B cell (primary cell): ENCODE results near the gene CBFB. TPM values are rescaled to one million over a fixed set of nuclear protein-coding genes. Genes with fewer than 3 reads are reported as not detected.
"Not testable (repeated sequence)": the region's sequence is repeated elsewhere in the genome, so short reads cannot be mapped to it uniquely, and the experiment has no call there.

ENCODE experiments used
- ATAC-seq: fragments of 200-7000 bp; cut with Tn5 transposase; one replicate; pipeline ENCODE4 v1.10.0; 2021; ENCODE audit warnings: low read depth, mild to moderate bottlenecking, moderate number of reproducible peaks, moderate library complexity
- CTCF ChIA-PET: fragments of 350-600 bp; sonication (Branson Sonifier 250); formaldehyde crosslinking; loops from one replicate; lab custom pipeline; 2021; ENCODE audit warnings: antibody characterized with exemption, inconsistent platforms; lab: Charles Lee
- POLR2A ChIA-PET: fragments of 350-600 bp; sonication (Branson Sonifier 250); formaldehyde crosslinking; loops from one replicate; lab custom pipeline; 2021; ENCODE audit warnings: antibody characterized with exemption; lab: Charles Lee
- DNase-seq: peaks from one replicate; pipeline ENCODE4 v3.0.0; 2013
- H2AFZ ChIP-seq: 2 replicates; pipeline ENCODE4 v1.6.1; 2012; ENCODE audit warnings: mild to moderate bottlenecking, low read depth, low read length; ENCODE audit not compliant: insufficient read depth, poor library complexity, severe bottlenecking
- H3K27ac ChIP-seq, 2 donors: 1 replicate in 1 of 2; 2 replicates in 1 of 2; pipeline ENCODE4 v1.5.1; 2012 to 2013; ENCODE audit warnings: low read length in 2 of 2, mild to moderate bottlenecking in 2 of 2, moderate library complexity in 1 of 2
- H3K27me3 ChIP-seq, 4 experiments: fragments of 200-600 bp in 1 of 4; sonication (generic) in 1 of 4; replicated peaks in 1 of 4; 1 replicate in 2 of 4; 2 replicates in 2 of 4; pipeline versions ENCODE4 v1.6.1 to v1.7.0; 2013 to 2016; ENCODE audit warnings: low read length in 3 of 4, mild to moderate bottlenecking in 2 of 4, mixed read lengths in 1 of 4, moderate library complexity in 1 of 4; ENCODE audit not compliant: insufficient read depth in 4 of 4, control insufficient read depth in 3 of 4; ENCODE audit errors: control extremely low read depth in 1 of 4
- H3K36me3 ChIP-seq, 2 experiments: replicated peaks in 1 of 2; 1 replicate in 1 of 2; 2 replicates in 1 of 2; pipeline versions ENCODE4 v1.6.1 to v1.7.1; 2013; ENCODE audit warnings: low read length in 1 of 2; ENCODE audit not compliant: insufficient read depth in 2 of 2, control insufficient read depth in 1 of 2; ENCODE audit errors: control extremely low read depth in 1 of 2, extremely low read depth in 1 of 2
- H3K4me1 ChIP-seq, 2 donors: fragments of 200-600 bp in 1 of 2; sonication (generic) in 1 of 2; 1 replicate in 1 of 2; 2 replicates in 1 of 2; pipeline versions ENCODE4 v1.5.1 to v1.6.1; 2013 to 2017; ENCODE audit warnings: low read length in 2 of 2; ENCODE audit not compliant: control insufficient read depth in 2 of 2, insufficient read depth in 2 of 2
- H3K4me2 ChIP-seq: replicated peaks from 2 replicates; pipeline ENCODE3; 2012; ENCODE audit warnings: mild to moderate bottlenecking, low read depth, low read length; ENCODE audit not compliant: poor library complexity, severe bottlenecking
- H3K4me3 ChIP-seq, 5 experiments: fragments of 200-600 bp in 1 of 5; sonication (generic) in 1 of 5; 1 replicate in 3 of 5; 2 replicates in 2 of 5; pipeline versions ENCODE4 v1.5.1 to v1.7.0; 2011 to 2016; ENCODE audit warnings: low read length in 4 of 5, mild to moderate bottlenecking in 4 of 5, low read depth in 2 of 5, control low read depth in 1 of 5, moderate library complexity in 1 of 5; ENCODE audit not compliant: insufficient read depth in 1 of 5; ENCODE audit errors: control extremely low read depth in 1 of 5, extremely low read depth in 1 of 5
- H3K79me2 ChIP-seq: fragments of 200-600 bp; sonication (generic); one replicate; pipeline ENCODE4 v1.6.0; 2016; ENCODE audit warnings: low read length; ENCODE audit not compliant: control insufficient read depth, insufficient read depth
- H3K9ac ChIP-seq: fragments of 200-600 bp; sonication (generic); 2 replicates; pipeline ENCODE4 v1.6.1; 2017; ENCODE audit warnings: mild to moderate bottlenecking, low read length, moderate library complexity
- H3K9me3 ChIP-seq, 3 donors: one replicate each; pipeline versions ENCODE4 v1.6.1 to v1.7.1; 2013; ENCODE audit warnings: low read length in 2 of 3; ENCODE audit not compliant: control insufficient read depth in 2 of 3, insufficient read depth in 1 of 3; ENCODE audit errors: control extremely low read depth in 1 of 3
- H4K20me1 ChIP-seq: 2 replicates; pipeline ENCODE4 v1.6.0; 2012; ENCODE audit warnings: mild to moderate bottlenecking, low read length; ENCODE audit not compliant: insufficient read depth, control insufficient read depth, poor library complexity, severe bottlenecking
- H3K27ac Mint-ChIP-seq: one replicate; pipeline ENCODE4 v1.8.0; 2021; ENCODE audit warnings: mixed read lengths
- H3K27me3 Mint-ChIP-seq: one replicate; pipeline ENCODE4 v1.8.0; 2021; ENCODE audit warnings: mixed read lengths
- H3K4me1 Mint-ChIP-seq: one replicate; pipeline ENCODE4 v1.8.0; 2021; ENCODE audit warnings: mixed read lengths
- H3K4me3 Mint-ChIP-seq: one replicate; pipeline ENCODE4 v1.8.0; 2021; ENCODE audit warnings: mixed read lengths
- H3K9me3 Mint-ChIP-seq: one replicate; pipeline ENCODE4 v1.8.0; 2022; ENCODE audit warnings: mixed read lengths; ENCODE audit not compliant: insufficient read depth
- CTCF ChIP-seq: fragments of 200-600 bp; IDR thresholded peaks from one replicate; pipeline ENCODE4 v1.8.0; 2022; ENCODE audit warnings: antibody characterized with exemption, mild to moderate bottlenecking
- EZH2 ChIP-seq: IDR thresholded peaks from 2 replicates; pipeline ENCODE4 v1.6.1; 2012; ENCODE audit warnings: borderline replicate concordance, low read depth, mild to moderate bottlenecking, moderate library complexity, low read length; ENCODE audit not compliant: insufficient read depth, poor library complexity, severe bottlenecking
- WGBS: methylation state at CpG from one replicate; pipeline ENCODE4 v1.1.5; 2013; ENCODE audit warnings: missing lambda C conversion rate; ENCODE audit not compliant: insufficient coverage; 5-methylcytosine and 5-hydroxymethylcytosine counted together
- intact Hi-C: fragments of 100-400 bp; cut with micrococcal nuclease; formaldehyde crosslinking; loops from one replicate; pipeline ENCODE4 v1.10.0; 2022
- polyA plus RNA-seq: library from polyadenylated mRNA; depleted of rRNA; stranded (reverse); fragments of >200 nt; gene quantifications from 2 replicates; pipeline ENCODE4 v1.2.3, GENCODE V29; 2012
- total RNA-seq, 2 donors: library from RNA; stranded (reverse); fragments of 120-200 nt in 1 of 2; gene quantifications; 1 replicate in 1 of 2; 2 replicates in 1 of 2; pipeline versions ENCODE4 v1.2.3 to v1.2.4, GENCODE V29; 2013 to 2022

Gene CBFB
- total and polyA plus RNA-seq, 2 donors (not counting 1 experiment from before 2014, with no cell fraction given): 19.5 to 89.0 TPM

GRCh38 chr16:66991545-66992077, 37.3 kb upstream of the CBFB start:
- peaks cover 4% of the 10 kb centered on the region for H3K27me3 Mint-ChIP-seq
- intact Hi-C loops: no loop called here
- TF ChIP-seq CTCF: no peak
- TF ChIP-seq EZH2: no peak
- Histone ChIP-seq H4K20me1 (no peaks in the 10 kb centered on the region), H3K9me3 (no peaks in the 10 kb centered on the region), H3K9ac (no peak overlapping the region), H3K79me2 (no peaks in the 10 kb centered on the region), H3K4me2 (no peak overlapping the region), H3K36me3 (no peaks in the 10 kb centered on the region), H3K4me3 (no peak overlapping the region), H2AFZ (no peak overlapping the region), H3K27me3 (no peaks in the 10 kb centered on the region), H3K4me1 (no peaks in the 10 kb centered on the region), H3K27ac (no peak overlapping the region)
- H3K9me3 Mint-ChIP-seq: no peaks in the 10 kb centered on the region
- H3K4me1 Mint-ChIP-seq: no peaks in the 10 kb centered on the region
- H3K4me3 Mint-ChIP-seq: no peak overlapping the region
- 82% methylated on average over 2 of the region's 2 CpGs for WGBS
- POLR2A ChIA-PET: no interaction called here
- H3K27ac Mint-ChIP-seq: no peak overlapping the region
- no peak for DNase-seq
- CTCF ChIA-PET: interaction anchor here (1.3 to 1.8 kb wide), 2 partner anchors 111 to 159 kb away, joined by 3 to 5 read pairs; partner anchors contain the start of gene B3GNT9
- no peak for ATAC-seq

GRCh38 chr16:66993558-66993957, 35.4 kb upstream of the CBFB start:
- H2AFZ ChIP-seq, H3K27me3 Mint-ChIP-seq, H3K4me3 Mint-ChIP-seq, H3K27me3 ChIP-seq, intact Hi-C loops, H3K4me1 Mint-ChIP-seq, H3K9ac ChIP-seq, H3K36me3 ChIP-seq, H3K4me3 ChIP-seq, DNase-seq, H3K9me3 Mint-ChIP-seq, ATAC-seq, H3K4me1 ChIP-seq, H3K4me2 ChIP-seq, H3K27ac Mint-ChIP-seq, H4K20me1 ChIP-seq, H3K27ac ChIP-seq, H3K79me2 ChIP-seq, H3K9me3 ChIP-seq, POLR2A ChIA-PET: not testable (repeated sequence)
- WGBS: 95% methylated on average over 7 of the region's 12 CpGs
- CTCF ChIA-PET: interaction anchor here (0.6 to 1.0 kb wide), 2 partner anchors 17 to 161 kb away, joined by 3 read pairs; no protein-coding TSS in a partner anchor
